NCI-H748 (cell line): Measurements from ENCODE around the gene KCNJ6.
"Not testable (repeated sequence)": the region's sequence is repeated elsewhere in the genome, so short reads cannot be mapped to it uniquely, and the experiment has no call there.

Experiments
- DNase-seq: peaks from one replicate; lab custom pipeline; 2025; ENCODE audit not compliant: unreplicated experiment; lab: John Stamatoyannopoulos, UW

KCNJ6 gene

GRCh38 chr21:37656899-37657298, 259.4 kb downstream of the KCNJ6 start:
- DNase-seq = no peak

- DNase-seq = no peak
Observed at GRCh38 chr21:37655611-37656300, 260.5 kb downstream of the KCNJ6 start.

GRCh38 chr21:37654596-37654995, 261.7 kb downstream of the KCNJ6 start:
- no peak for DNase-seq

GRCh38 chr21:37653201-37653600, 263.1 kb downstream of the KCNJ6 start:
- no peak for DNase-seq

- DNase-seq = no peak
Observed at GRCh38 chr21:37647781-37648180, 268.5 kb downstream of the KCNJ6 start.

- not testable (repeated sequence) for DNase-seq
Observed at GRCh38 chr21:37646761-37647160, 269.5 kb downstream of the KCNJ6 start.

GRCh38 chr21:37645848-37646247, 270.4 kb downstream of the KCNJ6 start:
- DNase-seq = no peak

- no peak for DNase-seq
Observed at GRCh38 chr21:37644636-37645035, 271.6 kb downstream of the KCNJ6 start.

- DNase-seq = not testable (repeated sequence)
Observed at GRCh38 chr21:37643862-37644261, 272.4 kb downstream of the KCNJ6 start.

GRCh38 chr21:37642493-37642892, 273.8 kb downstream of the KCNJ6 start:
- DNase-seq = peak; percentile 66

- DNase-seq = no peak
Observed at GRCh38 chr21:37639756-37640155, 276.5 kb downstream of the KCNJ6 start.

GRCh38 chr21:37636152-37636860, 280.0 kb downstream of the KCNJ6 start:
- no peak for DNase-seq

- DNase-seq = no peak
Observed at GRCh38 chr21:37631319-37632117, 284.7 kb downstream of the KCNJ6 start.

GRCh38 chr21:37630872-37631271, 285.4 kb downstream of the KCNJ6 start:
- no peak for DNase-seq

- no peak for DNase-seq
Observed at GRCh38 chr21:37628362-37628761, 287.9 kb downstream of the KCNJ6 start.

- no peak for DNase-seq
Observed at GRCh38 chr21:37627561-37627960, 288.7 kb downstream of the KCNJ6 start.

GRCh38 chr21:37627074-37627473, 289.2 kb downstream of the KCNJ6 start:
- DNase-seq = peak; percentile 29

GRCh38 chr21:37626320-37626719, 289.9 kb downstream of the KCNJ6 start:
- DNase-seq = no peak

- DNase-seq = no peak
Observed at GRCh38 chr21:37623689-37624088, 292.6 kb downstream of the KCNJ6 start.

- no peak for DNase-seq
Observed at GRCh38 chr21:37623183-37623582, 293.1 kb downstream of the KCNJ6 start.

- no peak for DNase-seq
Observed at GRCh38 chr21:37622755-37623154, 293.5 kb downstream of the KCNJ6 start.

GRCh38 chr21:37620401-37620800, 295.9 kb downstream of the KCNJ6 start:
- DNase-seq = no peak
